CD4-positive, alpha-beta T cell treated with Interleukin-17A for 4 hours (primary cell): ENCODE results near the gene TAF1.
"Not testable (repeated sequence)": the region's sequence is repeated elsewhere in the genome, so short reads cannot be mapped to it uniquely, and the experiment has no call there.

Experiments
- DNase-seq: peaks from one replicate; pipeline ENCODE4 v3.0.0-alpha.2; 2020; ENCODE audit warnings: mixed read lengths

The TAF1 gene

GRCh38 chrX:71365875-71366673 lies at the start of gene TAF1:
Gene TAF1 (plus strand): TSS chrX:71366357. CDS start chrX:71366375, 18 bp downstream.
- peak; percentile 90 for DNase-seq

GRCh38 chrX:71316959-71317358 lies 49.2 kb upstream of the TAF1 start:
- not testable (repeated sequence) for DNase-seq

- no peak for DNase-seq
Observed at GRCh38 chrX:71320126-71320525, 46.0 kb upstream of the TAF1 start.

- DNase-seq = no peak
Observed at GRCh38 chrX:71321731-71322130, 44.4 kb upstream of the TAF1 start.

GRCh38 chrX:71324452-71324851 lies 41.7 kb upstream of the TAF1 start:
- not testable (repeated sequence) for DNase-seq

- no peak for DNase-seq
Observed at GRCh38 chrX:71326394-71326793, 39.8 kb upstream of the TAF1 start.

GRCh38 chrX:71349151-71349665 lies 16.9 kb upstream of the TAF1 start:
- DNase-seq = not testable (repeated sequence)

GRCh38 chrX:71349867-71350266 lies 16.3 kb upstream of the TAF1 start:
- DNase-seq = not testable (repeated sequence)

- DNase-seq = not testable (repeated sequence)
Observed at GRCh38 chrX:71352439-71352838, 13.7 kb upstream of the TAF1 start.

GRCh38 chrX:71364221-71364620 lies 1.9 kb upstream of the TAF1 start:
- DNase-seq = no peak

- DNase-seq = no peak
Observed at GRCh38 chrX:71365356-71365874, 742 bp upstream of the TAF1 start.

GRCh38 chrX:71366674-71367256 lies 608 bp downstream of the TAF1 start:
- peak; percentile 37 for DNase-seq

- DNase-seq = no peak
Observed at GRCh38 chrX:71367396-71367795, 1.2 kb downstream of the TAF1 start.

GRCh38 chrX:71372388-71372787 lies 6.2 kb downstream of the TAF1 start:
- no peak for DNase-seq

- no peak for DNase-seq
Observed at GRCh38 chrX:71378732-71379131, 12.6 kb downstream of the TAF1 start.

- DNase-seq = not testable (repeated sequence)
Observed at GRCh38 chrX:71391725-71392124, 25.6 kb downstream of the TAF1 start.

GRCh38 chrX:71393919-71394318 lies 27.8 kb downstream of the TAF1 start:
- DNase-seq = no peak

GRCh38 chrX:71396576-71396975 lies 30.4 kb downstream of the TAF1 start:
- no peak for DNase-seq

GRCh38 chrX:71400710-71401109 lies 34.6 kb downstream of the TAF1 start:
- no peak for DNase-seq

GRCh38 chrX:71416260-71416659 lies 50.1 kb downstream of the TAF1 start:
- DNase-seq = not testable (repeated sequence)

GRCh38 chrX:71420686-71421085 lies 54.5 kb downstream of the TAF1 start:
- no peak for DNase-seq

GRCh38 chrX:71432733-71433132 lies 66.6 kb downstream of the TAF1 start:
- no peak for DNase-seq

- no peak for DNase-seq
Observed at GRCh38 chrX:71438750-71439149, 72.6 kb downstream of the TAF1 start.

GRCh38 chrX:71439420-71439819 lies 73.3 kb downstream of the TAF1 start:
- DNase-seq = no peak
